LNCAP (cell line): ENCODE measurements around the gene PFDN1.

Experiments
- TF ChIP-seq, protein P1 (sequence below): fragments of 450-650 bp; IDR thresholded peaks from 2 replicates; pipeline ENCODE4 v1.5.1; 2017; ENCODE audit warnings: mild to moderate bottlenecking

The PFDN1 gene, protein sequence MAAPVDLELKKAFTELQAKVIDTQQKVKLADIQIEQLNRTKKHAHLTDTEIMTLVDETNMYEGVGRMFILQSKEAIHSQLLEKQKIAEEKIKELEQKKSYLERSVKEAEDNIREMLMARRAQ

DNA sequence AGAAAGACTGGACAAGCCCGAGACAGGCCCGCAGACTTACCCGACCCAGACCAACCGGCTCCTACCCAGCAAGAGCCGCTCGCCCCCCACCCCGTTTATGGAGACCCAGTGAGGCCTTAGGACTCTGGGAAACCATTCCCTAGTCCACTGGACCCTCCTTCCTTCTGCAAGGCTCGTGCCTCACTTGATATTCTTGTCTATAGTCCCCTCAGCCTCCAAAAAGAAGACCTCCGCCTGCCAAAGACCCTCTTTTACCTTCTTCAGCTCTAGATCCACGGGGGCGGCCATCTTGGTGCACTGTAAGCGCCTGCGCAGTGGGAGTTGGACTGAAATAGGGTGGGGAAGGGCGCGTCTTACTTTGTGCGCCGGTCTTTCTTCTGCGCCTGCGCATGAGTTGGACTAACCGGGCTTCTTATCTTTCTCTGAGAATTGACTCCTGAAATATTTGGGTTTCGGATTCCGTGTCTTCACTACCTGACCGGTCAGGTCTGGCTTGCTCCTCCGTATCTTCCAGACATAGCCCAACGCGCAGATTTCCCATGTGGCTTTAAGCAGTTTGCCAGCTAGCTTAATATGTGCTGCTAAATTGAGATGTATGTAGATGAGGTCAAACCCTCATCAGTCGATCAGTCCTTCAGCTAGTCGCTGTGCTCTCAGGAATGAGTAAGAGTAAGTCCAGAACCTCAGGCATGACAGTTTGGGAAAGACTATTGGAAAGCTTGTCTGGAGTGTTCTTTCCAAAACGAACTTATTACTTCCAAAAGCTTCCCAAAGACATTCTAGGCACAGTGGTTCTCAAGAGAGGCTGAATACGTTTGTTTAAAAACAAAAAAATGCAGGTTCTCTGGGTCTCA lies at the start of gene PFDN1:
TSS of gene PFDN1 (minus strand) at position 316 of the 854 bp plus-strand sequence. CDS start at position 288, 28 bp downstream.
- TF ChIP-seq, protein P1, sequence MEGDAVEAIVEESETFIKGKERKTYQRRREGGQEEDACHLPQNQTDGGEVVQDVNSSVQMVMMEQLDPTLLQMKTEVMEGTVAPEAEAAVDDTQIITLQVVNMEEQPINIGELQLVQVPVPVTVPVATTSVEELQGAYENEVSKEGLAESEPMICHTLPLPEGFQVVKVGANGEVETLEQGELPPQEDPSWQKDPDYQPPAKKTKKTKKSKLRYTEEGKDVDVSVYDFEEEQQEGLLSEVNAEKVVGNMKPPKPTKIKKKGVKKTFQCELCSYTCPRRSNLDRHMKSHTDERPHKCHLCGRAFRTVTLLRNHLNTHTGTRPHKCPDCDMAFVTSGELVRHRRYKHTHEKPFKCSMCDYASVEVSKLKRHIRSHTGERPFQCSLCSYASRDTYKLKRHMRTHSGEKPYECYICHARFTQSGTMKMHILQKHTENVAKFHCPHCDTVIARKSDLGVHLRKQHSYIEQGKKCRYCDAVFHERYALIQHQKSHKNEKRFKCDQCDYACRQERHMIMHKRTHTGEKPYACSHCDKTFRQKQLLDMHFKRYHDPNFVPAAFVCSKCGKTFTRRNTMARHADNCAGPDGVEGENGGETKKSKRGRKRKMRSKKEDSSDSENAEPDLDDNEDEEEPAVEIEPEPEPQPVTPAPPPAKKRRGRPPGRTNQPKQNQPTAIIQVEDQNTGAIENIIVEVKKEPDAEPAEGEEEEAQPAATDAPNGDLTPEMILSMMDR = no peak

DNA sequence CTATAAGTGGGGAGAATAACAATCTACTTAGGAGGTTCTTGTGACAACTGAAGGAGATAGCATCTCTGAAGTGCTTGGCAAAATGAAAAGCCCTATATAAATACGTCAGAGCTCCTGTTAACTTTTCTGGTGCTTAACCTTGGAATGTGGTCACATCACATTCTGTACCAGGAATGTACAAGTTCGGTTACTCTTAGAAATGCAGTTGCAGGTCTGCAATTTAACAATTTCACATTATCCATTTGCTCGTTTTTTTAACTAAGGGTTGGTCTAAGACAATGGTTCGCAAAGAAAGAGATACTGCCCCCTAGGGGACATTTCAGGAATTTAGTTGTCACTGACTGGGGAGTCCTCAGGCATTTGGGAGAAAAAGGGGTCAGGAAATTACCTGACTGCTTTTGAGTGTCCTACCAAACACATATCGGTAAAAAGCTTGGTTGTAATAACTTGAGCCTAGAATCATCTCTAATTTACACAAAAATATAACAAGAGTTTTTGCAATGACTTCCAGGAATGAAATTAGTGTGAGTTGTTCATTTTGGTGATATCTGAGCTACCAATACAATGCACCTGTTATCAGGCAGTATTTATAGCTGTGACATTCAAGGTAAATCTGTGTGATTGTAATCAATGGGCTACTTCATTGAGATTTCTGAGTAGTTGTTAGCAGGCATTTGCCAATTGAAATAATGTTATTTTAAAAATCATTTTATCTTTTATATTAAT lies 48.9 kb upstream of the PFDN1 start:
- TF ChIP-seq, protein P1 = peak; percentile 91

DNA sequence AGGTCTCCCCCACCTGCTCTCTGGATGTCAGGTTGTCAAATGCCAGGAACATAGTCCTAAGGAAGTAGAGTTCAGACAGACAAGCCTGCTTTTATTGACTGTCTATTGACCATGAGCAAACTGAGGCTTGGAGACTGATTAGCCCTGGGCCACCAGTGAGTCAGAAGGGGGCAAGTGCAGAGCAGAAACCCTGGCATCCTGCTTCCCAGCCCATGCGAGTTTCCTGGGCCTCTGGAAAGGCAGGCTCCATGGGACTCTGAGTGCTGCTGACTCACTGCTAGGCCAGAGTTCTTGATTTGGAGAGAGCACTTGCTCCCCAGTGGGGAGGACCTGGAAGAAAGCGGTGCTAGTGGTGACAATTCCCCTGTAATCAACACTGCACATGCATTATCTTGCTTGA lies 46.3 kb upstream of the PFDN1 start:
- TF ChIP-seq, protein P1 = no peak

DNA sequence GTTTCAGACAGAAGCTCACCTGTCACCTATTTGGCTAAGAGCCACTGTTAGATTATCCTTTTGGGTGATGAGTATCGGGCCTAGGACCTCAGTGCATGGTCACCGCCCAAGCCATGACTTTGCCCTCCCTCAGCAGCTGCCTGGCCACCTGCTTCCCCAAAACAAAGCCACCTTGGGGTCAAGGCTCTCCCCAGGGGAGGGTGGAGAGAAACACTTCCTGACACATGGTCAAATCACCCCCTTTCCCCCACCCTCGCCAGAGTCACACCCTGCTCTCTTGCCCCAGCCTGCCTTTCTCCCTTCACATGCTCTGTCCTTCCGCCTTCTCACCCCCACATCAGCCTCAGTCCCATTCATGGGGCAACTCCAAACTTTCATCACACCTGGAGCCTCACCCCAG lies 45.2 kb upstream of the PFDN1 start:
- TF ChIP-seq, protein P1 = no peak

DNA sequence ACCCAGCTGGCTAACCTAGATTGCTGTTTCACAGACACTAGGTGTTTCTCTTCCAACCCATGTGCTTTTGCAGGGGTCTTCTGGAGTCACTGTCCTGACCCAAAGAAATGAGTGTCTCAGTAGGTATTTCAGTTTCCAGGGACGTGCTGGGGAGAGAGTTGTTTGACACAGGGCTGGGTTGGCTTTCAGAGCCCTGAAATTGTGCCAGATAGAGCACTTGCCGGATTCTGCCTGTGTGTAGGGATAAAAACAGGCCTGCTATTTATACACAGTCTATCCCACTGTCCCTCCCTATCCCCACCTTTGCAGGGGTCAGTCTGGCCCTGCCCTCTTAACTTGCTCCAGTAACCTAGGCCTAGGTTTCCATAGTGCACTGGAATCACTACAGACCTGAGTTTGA lies 44.5 kb upstream of the PFDN1 start:
- TF ChIP-seq, protein P1 = no peak

DNA sequence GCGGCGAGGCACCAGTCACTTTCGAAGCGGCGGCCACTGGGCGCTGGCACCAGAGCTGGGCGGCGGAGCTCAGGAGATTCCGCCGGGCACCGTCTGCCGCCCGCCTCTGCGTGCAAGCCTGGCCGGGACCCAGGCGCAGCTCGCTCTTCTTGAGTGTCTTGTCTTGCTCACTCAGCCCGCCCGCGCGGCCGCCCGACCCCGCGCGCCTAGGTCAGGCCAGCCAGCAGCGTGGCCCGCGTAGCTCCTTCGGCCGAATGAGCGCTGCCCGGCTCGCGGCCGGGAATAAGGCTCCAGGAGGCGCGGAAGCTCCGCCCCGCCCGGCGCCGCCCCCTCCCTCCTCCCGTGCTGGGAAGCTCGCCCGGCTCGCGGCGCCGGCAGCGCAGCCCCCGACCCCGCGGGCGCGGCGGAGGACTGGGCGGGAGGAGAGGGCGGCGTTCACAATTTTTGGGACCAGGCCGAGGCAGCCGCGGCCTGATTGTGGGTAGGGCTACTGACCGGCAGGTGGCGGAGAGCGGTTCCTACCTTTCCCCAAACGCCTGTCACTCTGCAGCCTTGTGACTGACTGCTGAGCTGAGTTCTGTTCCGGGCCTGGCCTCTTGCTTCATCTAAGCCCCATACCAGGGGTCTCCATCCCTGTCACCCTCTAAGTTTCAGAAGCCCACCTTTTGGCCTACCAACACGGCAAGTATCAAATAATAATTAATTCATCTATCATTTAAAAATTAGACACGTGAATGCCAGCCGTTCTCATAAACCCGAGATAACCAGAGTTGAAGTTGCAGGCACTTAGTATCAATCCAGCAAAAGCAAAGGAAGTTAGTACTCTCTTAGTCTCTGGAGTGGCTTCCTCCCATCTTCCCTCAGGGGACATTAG lies 43.7 kb upstream of the PFDN1 start, which contains the start of gene HBEGF:
TSS of gene HBEGF (minus strand) at position 256 of the 874 bp plus-strand sequence. CDS start 275 bp downstream, outside the sequence.
- TF ChIP-seq, protein P1 = peak; percentile 55

DNA sequence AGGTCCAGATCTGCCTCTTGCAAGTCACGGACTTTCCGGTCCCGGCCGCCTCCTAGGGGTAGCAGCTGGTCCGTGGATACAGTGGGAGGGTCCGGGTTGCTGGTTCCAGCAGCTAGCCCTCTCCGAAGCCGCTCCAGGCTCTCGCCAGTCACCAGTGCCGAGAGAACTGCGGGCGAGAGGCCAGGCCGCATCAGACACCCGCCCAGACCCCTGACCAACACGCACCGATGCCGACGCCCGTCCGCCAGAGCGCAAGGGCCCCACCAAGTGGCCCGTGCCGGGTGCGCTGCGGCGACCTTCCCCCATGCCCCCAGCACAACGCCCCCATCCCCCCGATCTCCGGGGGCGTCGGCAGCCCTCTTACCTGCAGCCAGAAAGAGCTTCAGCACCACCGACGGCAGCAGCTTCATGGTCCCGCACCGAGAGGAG lies 43.0 kb upstream of the PFDN1 start:
- TF ChIP-seq, protein P1 = peak; percentile 22; the same call in 1 of the 2 replicates
